Activated B cell treated with CpG ODN at 0.5 μM for 24 hours (primary cell): ENCODE results near the gene SMOC2. TPM values are rescaled to one million over a fixed set of nuclear protein-coding genes. Genes with fewer than 3 reads are reported as not detected.

Source experiments
- ATAC-seq: fragments of 200-7000 bp; cut with Tn5 transposase; one replicate; pipeline ENCODE4 v1.10.0; 2021; ENCODE audit warnings: low read depth, mild to moderate bottlenecking, moderate library complexity
- CTCF ChIA-PET: fragments of 350-600 bp; sonication (Branson Sonifier 250); formaldehyde crosslinking; loops from one replicate; lab custom pipeline; 2021; ENCODE audit warnings: antibody characterized with exemption; lab: Charles Lee
- POLR2A ChIA-PET: fragments of 350-600 bp; sonication (Branson Sonifier 250); formaldehyde crosslinking; loops from one replicate; lab custom pipeline; 2021; ENCODE audit warnings: antibody characterized with exemption; lab: Charles Lee
- DNase-seq: peaks from one replicate; pipeline ENCODE4 v3.0.0; 2022
- H3K27ac Mint-ChIP-seq: one replicate; pipeline ENCODE4 v1.8.0; 2020; ENCODE audit warnings: mixed read lengths
- H3K27me3 Mint-ChIP-seq: one replicate; pipeline ENCODE4 v1.8.0; 2021; ENCODE audit warnings: mixed read lengths
- H3K36me3 Mint-ChIP-seq: one replicate; pipeline ENCODE4 v1.8.0; 2021; ENCODE audit warnings: low read depth, mixed read lengths
- H3K4me1 Mint-ChIP-seq: one replicate; pipeline ENCODE4 v1.8.0; 2021; ENCODE audit warnings: mixed read lengths
- H3K4me3 Mint-ChIP-seq: one replicate; pipeline ENCODE4 v1.8.0; 2020; ENCODE audit warnings: mild to moderate bottlenecking, mixed read lengths
- H3K9me3 Mint-ChIP-seq: one replicate; pipeline ENCODE4 v1.8.0; 2020; ENCODE audit warnings: mixed read lengths
- CTCF ChIP-seq: fragments of 200-600 bp; IDR thresholded peaks from one replicate; pipeline ENCODE4 v1.8.0; 2022; ENCODE audit warnings: antibody characterized with exemption, mild to moderate bottlenecking
- intact Hi-C: fragments of 100-400 bp; cut with micrococcal nuclease; formaldehyde crosslinking; loops from one replicate; pipeline ENCODE4 v1.15.1; 2024
- total RNA-seq: library from RNA; stranded (reverse); gene quantifications from 2 replicates; pipeline ENCODE4 v1.2.3, GENCODE V29; 2022

Gene SMOC2
- total RNA-seq, 1 donor from 2014 or later, result not detected

GRCh38 chr6:168514216-168514615 is 73.2 kb downstream of the SMOC2 start:
- Mint-ChIP-seq H3K27ac (no peak overlapping the region), H3K36me3 (no peaks in the 10 kb centered on the region), H3K4me3 (no peak overlapping the region), H3K9me3 (no peaks in the 10 kb centered on the region), H3K4me1 (no peaks in the 10 kb centered on the region), H3K27me3 (no peaks in the 10 kb centered on the region)
- POLR2A ChIA-PET, result no interaction called here
- CTCF ChIA-PET, result no interaction called here
- DNase-seq (no peak), ATAC-seq (no peak)
- TF ChIP-seq CTCF, result no peak
- intact Hi-C loops, result no loop called here

GRCh38 chr6:168515376-168515775 is 74.4 kb downstream of the SMOC2 start:
- ATAC-seq (no peak), DNase-seq (no peak)
- H3K4me3 Mint-ChIP-seq, result no peak overlapping the region
- TF ChIP-seq CTCF, result no peak
- POLR2A ChIA-PET, result no interaction called here
- H3K36me3 Mint-ChIP-seq, result no peaks in the 10 kb centered on the region
- CTCF ChIA-PET, result no interaction called here
- no peaks in the 10 kb centered on the region for H3K27me3 Mint-ChIP-seq
- H3K27ac Mint-ChIP-seq, result no peak overlapping the region
- H3K9me3 Mint-ChIP-seq, result no peaks in the 10 kb centered on the region
- intact Hi-C loops, result no loop called here
- no peaks in the 10 kb centered on the region for H3K4me1 Mint-ChIP-seq

GRCh38 chr6:168516944-168517741 is 76.2 kb downstream of the SMOC2 start:
- Mint-ChIP-seq H3K9me3 (no peaks in the 10 kb centered on the region), H3K36me3 (no peaks in the 10 kb centered on the region), H3K27me3 (no peaks in the 10 kb centered on the region), H3K4me3 (no peak overlapping the region), H3K4me1 (no peaks in the 10 kb centered on the region), H3K27ac (no peak overlapping the region)
- ATAC-seq, result no peak
- intact Hi-C loops, result no loop called here
- TF ChIP-seq CTCF, result no peak
- CTCF ChIA-PET, result no interaction called here
- POLR2A ChIA-PET, result no interaction called here
- DNase-seq, result no peak

GRCh38 chr6:168517742-168518347 is 76.9 kb downstream of the SMOC2 start:
- ATAC-seq (no peak), DNase-seq (no peak)
- Mint-ChIP-seq H3K4me1 (no peaks in the 10 kb centered on the region), H3K4me3 (no peak overlapping the region), H3K36me3 (no peaks in the 10 kb centered on the region), H3K9me3 (no peaks in the 10 kb centered on the region), H3K27me3 (no peaks in the 10 kb centered on the region), H3K27ac (no peak overlapping the region)
- intact Hi-C loops, result no loop called here
- POLR2A ChIA-PET, result no interaction called here
- no peak for TF ChIP-seq CTCF
- CTCF ChIA-PET, result no interaction called here

- H3K4me3 Mint-ChIP-seq, result no peak overlapping the region
- H3K27me3 Mint-ChIP-seq, result no peaks in the 10 kb centered on the region
- H3K4me1 Mint-ChIP-seq, result no peaks in the 10 kb centered on the region
- no peaks in the 10 kb centered on the region for H3K9me3 Mint-ChIP-seq
- intact Hi-C loops, result no loop called here
- no peaks in the 10 kb centered on the region for H3K36me3 Mint-ChIP-seq
- ATAC-seq (no peak), DNase-seq (no peak)
- H3K27ac Mint-ChIP-seq, result no peak overlapping the region
- ChIA-PET CTCF (no interaction called here), POLR2A (no interaction called here)
- no peak for TF ChIP-seq CTCF
Observed at GRCh38 chr6:168518348-168518745, 77.4 kb downstream of the SMOC2 start.
